ENCODE data around the gene NLGN4X.

NLGN4X gene

GRCh38 chrX:5869786-5870185 lies 358.9 kb downstream of the NLGN4X start:
- no peak for DNase-seq

- no peak for DNase-seq
These were observed 360.9 kb downstream of the NLGN4X start for GRCh38 chrX:5867778-5868177.

GRCh38 chrX:5857232-5857631 lies 371.4 kb downstream of the NLGN4X start:
- DNase-seq = no peak

- DNase-seq = no peak
These were observed 375.7 kb downstream of the NLGN4X start for GRCh38 chrX:5852941-5853340.

GRCh38 chrX:5842601-5843000 lies 386.1 kb downstream of the NLGN4X start:
- DNase-seq = no peak
